Body of pancreas (tissue), 4 donors: ENCODE measurements around the gene SH3BP4. TPM values are rescaled to one million over a fixed set of nuclear protein-coding genes. Genes with fewer than 3 reads are reported as not detected.
A peak's percentile ranks its signal among the peaks of the same experiment; 100 is the strongest.

Experiments used
- ATAC-seq: fragments of 150-250 bp; one replicate; pipeline ENCODE4 v1.9.1; 2016
- DNase-seq, 4 donors: peaks; one replicate each; pipeline ENCODE4 v3.0.0-alpha.2; 2019
- H3K27ac ChIP-seq, 4 donors: fragments of 200-600 bp; sonication (generic); 1 replicate in 3 of 4; 2 replicates in 1 of 4; pipeline versions ENCODE4 v1.5.1 to v1.6.1; 2016 to 2019; ENCODE audit warnings: mild to moderate bottlenecking in 1 of 4, mixed read lengths in 1 of 4, moderate library complexity in 1 of 4
- H3K27me3 ChIP-seq, 2 donors: fragments of 200-600 bp; sonication (generic); one replicate each; pipeline ENCODE4 v1.6.0; 2016; ENCODE audit warnings: mild to moderate bottlenecking in 1 of 2
- H3K36me3 ChIP-seq, 2 donors: fragments of 200-600 bp; sonication (generic); replicated peaks in 1 of 2; 2 replicates each; pipeline ENCODE4 v1.5.1; 2016; ENCODE audit warnings: low read depth in 2 of 2; ENCODE audit not compliant: insufficient read depth in 1 of 2
- H3K4me1 ChIP-seq: fragments of 200-600 bp; sonication (generic); one replicate; pipeline ENCODE4 v1.6.0; 2016
- H3K4me3 ChIP-seq, 2 donors: fragments of 200-600 bp; sonication (generic); 1 replicate in 1 of 2; 2 replicates in 1 of 2; pipeline ENCODE4 v1.5.1; 2016 to 2019
- H3K9me3 ChIP-seq, 3 donors: fragments of 200-600 bp; sonication (generic); 1 replicate in 2 of 3; 2 replicates in 1 of 3; pipeline ENCODE4 v1.5.1; 2016
- CTCF ChIP-seq, 7 experiments: fragments of 450-650 bp in 4 of 7; fragments of 200-600 bp in 3 of 7; sonication (generic) in 3 of 7; IDR thresholded peaks; one replicate each; pipeline ENCODE4 v1.5.1; 2016 to 2019; ENCODE audit warnings: antibody characterized with exemption in 7 of 7
- POLR2A ChIP-seq, 3 donors: fragments of 450-650 bp; IDR thresholded peaks; one replicate each; pipeline ENCODE4 v1.6.1; 2016; ENCODE audit warnings: antibody characterized with exemption in 3 of 3, mild to moderate bottlenecking in 2 of 3
- WGBS, 2 donors: methylation state at CpG; one replicate each; pipeline ENCODE4 v1.1.5; 2017; 5-methylcytosine and 5-hydroxymethylcytosine counted together
- intact Hi-C: fragments of 100-400 bp; cut with DNase I; formaldehyde crosslinking; loops from one replicate; pipeline ENCODE4 v1.15.1; 2023
- total RNA-seq, 2 donors: library from RNA; depleted of rRNA; stranded (reverse); fragments of >200 nt; gene quantifications; one replicate each; pipeline ENCODE4 v1.1.0, GENCODE V29; 2016

SH3BP4 gene
- total RNA-seq, 2 donors from 2014 or later: 62.6 to 71.9 TPM

GRCh38 chr2:235087832-235088495 lies 136.1 kb downstream of the SH3BP4 start:
- Histone ChIP-seq H3K9me3 (no peaks in the 10 kb centered on the region), H3K4me1 (peaks cover 10% of the 10 kb centered on the region), H3K36me3 (no peaks in the 10 kb centered on the region), H3K27ac (no peak overlapping the region), H3K27me3 (no peaks in the 10 kb centered on the region), H3K4me3 (no peak overlapping the region)
- no peak for TF ChIP-seq POLR2A (IDR thresholded peaks at IDR 0.05)
- TF ChIP-seq CTCF (IDR thresholded peaks at IDR 0.05): peak in 1 of 7 experiments; percentile 9
- peak; percentile 20 to 49 (median 41) for DNase-seq
- intact Hi-C loops: no loop called here
- peak; percentile 18 for ATAC-seq
- 24 to 41% methylated on average over 17 of the region's 17 CpGs for WGBS, 2 donors

- H3K4me3 ChIP-seq: no peak overlapping the region
- no peak overlapping the region for H3K27ac ChIP-seq
- no peaks in the 10 kb centered on the region for H3K9me3 ChIP-seq
- no peak for TF ChIP-seq POLR2A (IDR thresholded peaks at IDR 0.05)
- TF ChIP-seq CTCF (IDR thresholded peaks at IDR 0.05): no peak
- intact Hi-C loops: no loop called here
- ATAC-seq: no peak
- peaks cover 10% of the 10 kb centered on the region for H3K4me1 ChIP-seq
- no peak for DNase-seq
- WGBS, 2 donors: 65 to 66% methylated on average over 10 of the region's 10 CpGs
- no peaks in the 10 kb centered on the region for H3K27me3 ChIP-seq
- H3K36me3 ChIP-seq: no peaks in the 10 kb centered on the region
Measured at GRCh38 chr2:235088496-235088921, 136.7 kb downstream of the SH3BP4 start.

- WGBS, 2 donors: 90 to 98% methylated on average over 4 of the region's 4 CpGs
- TF ChIP-seq POLR2A (IDR thresholded peaks at IDR 0.05): no peak
- TF ChIP-seq CTCF (IDR thresholded peaks at IDR 0.05): no peak
- no peaks in the 10 kb centered on the region for H3K36me3 ChIP-seq
Measured at GRCh38 chr2:235091421-235091820, 139.6 kb downstream of the SH3BP4 start.

GRCh38 chr2:235091983-235092382 lies 140.2 kb downstream of the SH3BP4 start:
- Histone ChIP-seq H3K36me3 (no peaks in the 10 kb centered on the region), H3K9me3 (no peaks in the 10 kb centered on the region), H3K27me3 (no peaks in the 10 kb centered on the region), H3K4me1 (peaks cover 10% of the 10 kb centered on the region), H3K4me3 (no peak overlapping the region), H3K27ac (no peak overlapping the region)
- intact Hi-C loops: no loop called here
- DNase-seq (no peak), ATAC-seq (no peak)
- TF ChIP-seq POLR2A (IDR thresholded peaks at IDR 0.05): no peak
- TF ChIP-seq CTCF (IDR thresholded peaks at IDR 0.05): no peak
- 74 to 89% methylated on average over 7 to 9 of the region's 9 CpGs for WGBS, 2 donors

More at GRCh38 chr2:235091421-235091820, 139.6 kb downstream of the SH3BP4 start:
- no peak for DNase-seq
- ATAC-seq: no peak
- intact Hi-C loops: no loop called here
- Histone ChIP-seq H3K4me3 (no peak overlapping the region), H3K4me1 (peaks cover 10% of the 10 kb centered on the region), H3K27me3 (no peaks in the 10 kb centered on the region), H3K9me3 (no peaks in the 10 kb centered on the region), H3K27ac (no peak overlapping the region)
